Hepatocyte (in vitro differentiated cells): ENCODE data around the gene SLC6A1. TPM values are rescaled to one million over a fixed set of nuclear protein-coding genes. Genes with fewer than 3 reads are reported as not detected.

ENCODE experiments used
- DNase-seq: peaks from one replicate; pipeline ENCODE4 v3.0.0-alpha.2; 2016; ENCODE audit warnings: low spot score
- H2AFZ ChIP-seq: fragments of 200-600 bp; sonication (generic); 2 replicates; pipeline ENCODE4 v1.6.0; 2016; ENCODE audit warnings: antibody characterized with exemption, mild to moderate bottlenecking
- H3K27ac ChIP-seq: fragments of 200-600 bp; sonication (generic); 2 replicates; pipeline ENCODE4 v1.5.1; 2016; ENCODE audit warnings: mild to moderate bottlenecking
- H3K27me3 ChIP-seq: fragments of 200-600 bp; sonication (generic); 2 replicates; pipeline ENCODE4 v1.6.1; 2016
- H3K36me3 ChIP-seq: fragments of 200-600 bp; sonication (generic); replicated peaks from 2 replicates; pipeline ENCODE4 v1.5.1; 2016; ENCODE audit warnings: low read depth; ENCODE audit not compliant: insufficient read depth
- H3K4me1 ChIP-seq: fragments of 200-600 bp; sonication (generic); 2 replicates; pipeline ENCODE4 v1.5.1; 2016; ENCODE audit warnings: mild to moderate bottlenecking, moderate library complexity; ENCODE audit not compliant: insufficient read depth
- H3K4me2 ChIP-seq: fragments of 200-600 bp; sonication (generic); 2 replicates; pipeline ENCODE4 v1.6.0; 2016
- H3K4me3 ChIP-seq: fragments of 200-600 bp; sonication (generic); 2 replicates; pipeline ENCODE4 v1.5.1; 2016; ENCODE audit warnings: mild to moderate bottlenecking
- H3K79me2 ChIP-seq: fragments of 200-600 bp; sonication (generic); 2 replicates; pipeline ENCODE4 v1.6.0; 2017; ENCODE audit warnings: mild to moderate bottlenecking
- H3K9me2 ChIP-seq: fragments of 200-600 bp; sonication (generic); replicated peaks from 2 replicates; pipeline ENCODE4 v1.6.0; 2017; ENCODE audit warnings: mild to moderate bottlenecking; ENCODE audit not compliant: insufficient read depth
- H3K9me3 ChIP-seq: fragments of 200-600 bp; sonication (generic); 2 replicates; pipeline ENCODE4 v1.5.1; 2016; ENCODE audit warnings: low read depth, mild to moderate bottlenecking
- H4K20me1 ChIP-seq: fragments of 200-600 bp; sonication (generic); 2 replicates; pipeline ENCODE4 v1.6.0; 2016; ENCODE audit warnings: mild to moderate bottlenecking; ENCODE audit not compliant: insufficient read depth, poor library complexity, severe bottlenecking
- CTCF ChIP-seq: fragments of 200-600 bp; sonication (generic); IDR thresholded peaks from 2 replicates; pipeline ENCODE4 v1.5.1; 2016; ENCODE audit warnings: antibody characterized with exemption, mild to moderate bottlenecking; ENCODE audit not compliant: poor library complexity
- EZH2 ChIP-seq: fragments of 200-600 bp; sonication (generic); IDR thresholded peaks from 2 replicates; pipeline ENCODE4 v1.6.1; 2016; ENCODE audit warnings: antibody characterized with exemption, mild to moderate bottlenecking, borderline replicate concordance
- EZH2phosphoT487 ChIP-seq: fragments of 200-600 bp; sonication (generic); IDR thresholded peaks from one replicate; pipeline ENCODE4 v1.6.1; 2018; ENCODE audit warnings: antibody characterized with exemption, mild to moderate bottlenecking, low read depth, moderate library complexity; ENCODE audit not compliant: unreplicated experiment, severe bottlenecking
- WGBS: methylation state at CpG from one replicate; pipeline ENCODE4 v1.1.6; 2016; ENCODE audit warnings: low lambda C conversion rate; ENCODE audit errors: missing lambda C conversion rate; 5-methylcytosine and 5-hydroxymethylcytosine counted together
- polyA plus RNA-seq: library from polyadenylated mRNA; unstranded; fragments of >200 nt; fragmentation: Nextera tagmentation; extraction: Ambion mirVana; gene quantifications from 2 replicates; pipeline ENCODE4 v1.2.1, GENCODE V29; 2016
- total RNA-seq: library from RNA; depleted of rRNA; stranded (reverse); fragments of >200 nt; gene quantifications from 2 replicates; pipeline ENCODE4 v1.2.3, GENCODE V29; 2014

The SLC6A1 gene
- total and polyA plus RNA-seq, 2 experiments from 2014 or later, result 3.6 to 5.7 TPM

GRCh38 chr3:11088831-11089230, 96.3 kb downstream of the SLC6A1 start:
- H3K9me2 ChIP-seq, result no peaks in the 10 kb centered on the region
- H3K4me3 ChIP-seq, result no peak overlapping the region
- H3K79me2 ChIP-seq, result no peaks in the 10 kb centered on the region
- no peak for DNase-seq
- H3K27me3 ChIP-seq, result no peaks in the 10 kb centered on the region
- H3K4me2 ChIP-seq, result no peak overlapping the region
- H3K27ac ChIP-seq, result no peak overlapping the region
- H3K9me3 ChIP-seq, result no peaks in the 10 kb centered on the region
- H3K36me3 ChIP-seq, result no peaks in the 10 kb centered on the region
- TF ChIP-seq EZH2 (no peak), EZH2phosphoT487 (no peak), CTCF (no peak)
- WGBS, result 83% methylated on average over 4 of the region's 4 CpGs
- H4K20me1 ChIP-seq, result no peaks in the 10 kb centered on the region
- H2AFZ ChIP-seq, result no peak overlapping the region
- no peaks in the 10 kb centered on the region for H3K4me1 ChIP-seq

Other genes with a start within 250 kb of the SLC6A1 start
- 1.5 and 2.2 TPM in 2 replicates for gene SLC6A11, start 176.5 kb upstream of the SLC6A1 start, total RNA-seq
- 1.6 and 1.7 TPM in 2 replicates for gene SLC6A11, start 176.5 kb upstream of the SLC6A1 start, polyA plus RNA-seq
- 2.9 and 5.1 TPM in 2 replicates for gene HRH1, start 161.7 kb downstream of the SLC6A1 start, total RNA-seq
- gene HRH1, start 161.7 kb downstream of the SLC6A1 start, polyA plus RNA-seq, result 1.8 and 3.3 TPM in 2 replicates